GM19035 (cell line): ENCODE results near the gene GIT2.

Experiments
- ATAC-seq: cut with Tn5 transposase; IDR thresholded peaks from one replicate; pipeline ENCODE4 v1.9.1; 2021; ENCODE audit not compliant: unreplicated experiment

GIT2 gene

DNA sequence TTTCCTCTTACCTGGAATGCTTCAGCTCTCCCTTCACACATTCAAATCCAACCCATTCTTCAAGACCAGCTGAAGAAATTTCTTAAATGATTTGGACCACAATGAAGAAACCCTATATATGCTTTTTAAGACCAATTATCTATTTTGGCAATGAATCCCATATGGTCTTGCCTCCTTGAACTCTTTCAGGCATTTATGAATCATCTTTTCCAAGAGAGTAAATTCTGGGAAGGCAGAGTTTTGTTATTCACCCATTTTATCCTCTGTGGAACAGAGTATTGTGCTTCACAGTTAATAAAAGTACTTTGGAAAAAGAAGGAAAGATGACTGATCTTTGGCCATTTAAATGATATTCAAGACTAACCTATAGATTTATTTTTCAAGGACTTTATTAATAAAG lies 14.0 kb downstream of the GIT2 start:
- ATAC-seq, result no peak

GRCh38 chr12:109981311-109981710 lies 14.9 kb downstream of the GIT2 start:
- ATAC-seq, result no peak

DNA sequence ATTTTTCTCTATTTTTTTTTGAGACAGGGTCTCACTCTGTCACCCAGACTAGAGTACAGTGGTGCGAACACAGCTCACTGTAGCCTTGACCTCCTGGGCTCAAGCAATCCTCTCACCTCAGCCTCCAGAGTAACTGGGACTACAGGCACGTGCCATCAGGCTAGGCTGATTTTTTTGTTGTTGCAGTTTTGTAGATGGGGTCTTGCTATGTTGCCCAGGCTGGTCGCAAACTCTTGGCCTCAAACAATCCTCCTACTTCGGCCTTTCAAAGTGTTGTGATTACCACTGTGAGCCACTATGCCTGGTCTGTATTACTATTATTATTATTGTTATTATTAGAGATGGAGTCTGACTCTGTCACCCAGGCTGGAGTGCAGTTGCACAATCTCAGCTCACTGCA lies 23.3 kb downstream of the GIT2 start:
- ATAC-seq, result no peak

GRCh38 chr12:109968801-109969200 lies 27.4 kb downstream of the GIT2 start:
- no peak for ATAC-seq

- ATAC-seq, result no peak
Measured at GRCh38 chr12:109968032-109968420, 28.1 kb downstream of the GIT2 start.

DNA sequence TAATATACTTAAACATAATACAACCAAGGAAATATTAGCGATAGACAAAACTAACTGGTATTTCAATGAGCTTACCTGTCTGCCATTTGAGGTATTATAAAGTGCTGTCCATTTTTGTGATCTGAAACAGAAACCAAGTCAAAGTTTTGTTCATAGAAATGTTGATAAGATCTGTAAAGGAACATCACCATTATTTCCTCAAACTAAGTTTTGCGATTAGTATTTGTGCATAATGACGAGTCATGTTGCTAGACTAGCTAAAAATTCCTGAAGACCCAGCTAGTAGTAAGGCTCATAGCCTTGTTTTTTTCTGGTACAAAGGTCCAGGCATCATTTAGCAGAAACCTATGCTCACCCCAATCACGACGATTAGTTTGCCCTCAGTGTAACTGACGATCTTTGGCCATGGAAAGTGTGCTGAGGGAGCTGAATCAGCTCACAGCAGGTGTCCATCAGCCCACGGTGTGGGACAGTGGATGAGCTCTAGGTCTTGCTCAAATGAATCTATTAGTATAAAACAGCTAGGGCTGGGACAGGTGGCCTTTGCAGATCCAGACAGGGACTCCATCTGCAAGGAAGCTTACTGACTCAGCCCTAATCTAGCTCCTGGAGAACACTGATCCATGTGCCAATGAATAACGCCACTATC lies 28.7 kb downstream of the GIT2 start:
- no peak for ATAC-seq

- no peak for ATAC-seq
Measured at GRCh38 chr12:109966546-109966945, 29.6 kb downstream of the GIT2 start.

- no peak for ATAC-seq
Measured at GRCh38 chr12:109963743-109964429, 32.3 kb downstream of the GIT2 start.

GRCh38 chr12:109963330-109963729 lies 32.8 kb downstream of the GIT2 start:
- ATAC-seq, result no peak

GRCh38 chr12:109962398-109962797 lies 33.8 kb downstream of the GIT2 start:
- no peak for ATAC-seq

- ATAC-seq, result no peak
Measured at GRCh38 chr12:109961612-109962011, 34.6 kb downstream of the GIT2 start.

DNA sequence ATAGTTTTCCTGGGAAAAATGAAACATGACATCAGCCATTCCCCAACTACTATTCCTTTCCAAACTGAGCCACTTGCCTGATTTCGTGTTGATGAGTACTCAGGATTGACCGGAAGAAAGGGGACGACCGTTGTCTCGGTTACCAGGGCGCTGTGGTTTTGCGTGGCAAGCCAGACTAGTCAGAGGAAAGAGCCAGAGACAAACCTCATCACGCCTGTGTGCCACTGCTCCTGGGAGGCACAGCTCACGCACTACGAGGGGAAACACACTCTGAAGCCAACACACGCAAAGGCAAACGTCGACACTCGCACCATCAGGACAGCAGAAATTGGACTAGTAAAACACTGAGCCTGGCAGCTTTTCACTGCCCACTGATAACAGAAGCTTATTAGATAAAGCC lies 35.0 kb downstream of the GIT2 start:
- ATAC-seq, result no peak

- ATAC-seq, result no peak
Measured at GRCh38 chr12:109959411-109960093, 36.6 kb downstream of the GIT2 start.

DNA sequence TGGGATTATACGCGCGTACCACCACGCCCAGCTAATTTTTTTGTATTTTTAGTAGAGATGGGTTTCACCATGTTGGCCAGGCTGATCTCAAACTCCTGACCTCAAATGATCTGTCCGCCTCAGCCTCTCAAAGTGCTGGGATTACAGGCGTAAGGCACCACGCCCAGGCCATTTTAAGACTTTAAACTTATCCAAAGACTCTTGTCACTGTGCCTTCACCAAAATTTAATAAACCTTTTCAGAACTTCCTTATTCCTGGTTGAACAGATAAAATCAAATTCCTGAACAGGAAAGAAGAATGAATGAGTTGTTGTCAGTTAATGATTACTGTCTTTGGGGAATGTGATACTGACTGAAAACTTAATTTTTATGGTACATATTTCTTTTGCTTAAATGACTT lies 37.8 kb downstream of the GIT2 start:
- no peak for ATAC-seq

DNA sequence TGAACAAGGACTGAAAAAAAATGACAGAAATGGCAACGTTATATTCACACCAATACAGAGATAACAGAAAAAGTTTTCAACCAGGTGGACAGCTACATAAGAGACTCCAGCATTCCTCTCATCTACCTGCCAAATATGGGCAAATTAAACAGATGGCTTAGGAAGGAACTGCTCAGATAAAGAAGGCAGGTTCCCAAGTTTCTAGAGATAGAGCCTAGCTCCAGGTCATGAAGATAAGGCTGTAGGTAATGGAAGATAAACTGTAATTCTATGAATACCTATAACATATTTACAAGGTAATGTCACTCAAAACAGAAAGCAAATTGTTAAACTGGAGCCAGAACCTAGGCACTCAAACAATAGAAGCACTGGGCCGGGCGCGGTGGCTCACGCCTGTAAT lies 42.5 kb downstream of the GIT2 start:
- no peak for ATAC-seq

GRCh38 chr12:109952873-109953272 lies 43.3 kb downstream of the GIT2 start:
- ATAC-seq, result no peak

DNA sequence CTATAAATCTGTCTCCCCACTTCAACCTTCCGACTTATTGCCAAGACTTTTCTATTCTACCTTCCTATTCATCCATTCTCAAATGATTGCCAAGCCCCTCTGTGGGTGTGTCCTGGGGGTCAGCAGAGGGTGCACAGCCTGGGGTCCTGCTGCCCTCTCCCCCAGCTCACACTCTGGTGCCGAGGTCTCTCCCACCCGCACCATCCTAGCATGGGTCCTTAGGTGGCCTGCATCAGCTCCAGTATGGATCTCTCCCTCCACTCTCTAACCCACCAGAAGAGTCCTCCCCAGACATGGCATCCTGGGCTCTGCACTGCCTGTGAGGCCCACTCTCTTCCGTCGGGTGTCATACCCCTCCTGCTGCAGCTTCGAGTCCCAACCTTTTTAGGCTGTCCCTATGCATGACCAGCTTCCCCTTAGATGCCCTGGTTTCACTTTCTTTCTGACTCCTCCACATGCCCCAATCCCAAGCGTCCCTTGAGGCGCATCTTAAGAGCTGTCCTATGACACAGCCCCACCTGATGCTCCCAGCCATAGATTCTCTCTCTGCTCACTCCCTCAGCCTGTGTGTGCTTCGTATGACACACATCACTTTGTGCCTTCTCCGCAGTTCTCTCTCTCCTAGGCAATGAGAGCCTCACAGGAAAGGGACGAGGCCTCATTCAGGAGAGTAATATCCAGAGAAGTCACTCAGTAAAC lies 43.9 kb downstream of the GIT2 start:
- no peak for ATAC-seq

DNA sequence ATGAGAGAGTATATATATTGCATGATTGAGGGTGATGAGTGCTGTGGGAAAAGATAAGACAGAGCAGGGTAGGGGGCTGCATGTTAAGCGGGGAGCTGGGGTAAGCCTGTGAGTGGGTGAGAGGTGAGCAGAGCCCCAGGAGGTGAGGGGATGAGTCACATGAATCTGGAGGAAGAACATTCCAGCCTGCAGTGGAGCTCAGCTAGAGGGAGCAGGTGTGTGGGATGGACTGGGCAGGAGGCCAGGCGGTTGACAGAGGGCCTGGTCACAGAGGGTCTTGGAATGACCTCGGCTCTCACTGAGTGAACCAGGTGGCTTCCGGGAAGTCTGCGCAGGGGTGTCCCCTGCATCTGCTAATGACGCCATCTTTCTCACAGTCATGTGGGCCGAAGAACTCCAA lies 44.4 kb downstream of the GIT2 start:
- ATAC-seq, result no peak

DNA sequence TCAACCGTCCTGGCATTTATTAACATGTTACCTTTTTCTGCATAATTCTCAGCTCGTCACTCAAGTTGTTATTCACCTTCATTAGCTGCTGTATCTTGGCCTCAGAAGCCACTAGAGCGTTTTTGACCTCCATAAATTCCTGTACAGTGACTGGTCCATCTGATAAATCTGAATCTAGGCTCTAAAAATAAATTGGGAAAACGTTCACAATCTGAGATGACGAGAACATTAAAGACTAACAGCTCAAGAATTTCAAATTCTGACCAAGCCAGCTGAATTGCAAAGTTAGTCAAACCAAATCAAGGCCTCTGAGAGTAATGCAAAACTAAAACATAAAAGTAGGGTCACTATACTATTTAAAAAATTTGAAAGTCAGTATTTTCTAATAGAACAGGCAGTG lies 45.0 kb downstream of the GIT2 start:
- ATAC-seq, result no peak

DNA sequence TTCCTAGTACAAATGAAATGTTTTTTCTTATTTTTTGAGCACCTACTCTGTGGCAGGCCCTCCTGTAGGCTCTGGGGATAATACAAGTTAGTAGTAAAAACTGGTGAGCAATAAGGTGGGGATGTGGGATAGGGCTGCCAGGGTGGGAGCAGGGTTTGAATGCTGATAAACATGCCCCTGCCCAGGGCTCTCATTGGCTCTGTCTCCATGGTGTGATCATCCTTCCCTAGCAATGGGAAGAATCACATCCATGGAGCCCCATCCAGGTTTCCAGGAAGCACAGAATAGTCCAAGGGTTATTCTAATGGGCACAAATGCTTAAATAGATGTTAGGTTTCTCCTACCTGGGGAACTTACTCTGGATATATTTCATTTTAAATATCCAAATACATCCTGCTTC lies 45.5 kb downstream of the GIT2 start:
- ATAC-seq, result no peak

- ATAC-seq, result no peak
Measured at GRCh38 chr12:109949089-109949488, 47.1 kb downstream of the GIT2 start.

DNA sequence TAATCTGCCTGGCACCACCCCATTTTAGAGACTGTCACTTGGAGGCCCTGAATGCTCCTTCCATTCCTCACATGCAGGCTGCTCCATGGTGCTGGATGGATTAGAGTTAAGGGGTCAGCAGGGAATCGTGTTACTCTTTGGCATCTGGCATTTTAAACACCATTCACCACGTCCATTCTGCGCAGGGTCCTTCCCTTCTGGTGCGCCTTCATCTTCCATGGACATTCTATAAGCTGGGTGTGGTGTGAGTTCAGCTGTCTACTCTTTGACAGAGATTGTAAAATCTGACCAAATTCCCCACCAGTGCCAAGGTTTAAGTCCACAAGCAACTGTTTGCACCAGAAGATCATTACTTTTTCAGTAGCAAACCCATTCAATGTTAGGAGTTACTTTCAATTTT lies 47.8 kb downstream of the GIT2 start:
- ATAC-seq, result no peak
